HepG2 (cell line): ENCODE data around the gene THUMPD1. TPM values are rescaled to one million over a fixed set of nuclear protein-coding genes. Genes with fewer than 3 reads are reported as not detected.

Source experiments
- ATAC-seq: fragments of 200-7000 bp; cut with Tn5 transposase; 3 replicates; pipeline ENCODE4 v1.9.1; 2020; ENCODE audit warnings: mild to moderate bottlenecking, moderate library complexity
- BruUV-seq: library from RNA; stranded (reverse); fragments of 400-500 nt; replicated peaks from 2 replicates; lab custom pipeline; 2021; lab: Mats Ljungman, UMichigan
- CTCF ChIA-PET: fragments of 300-600 bp; formaldehyde crosslinking; extraction: SDS; loops from one replicate; lab custom pipeline; 2021; ENCODE audit warnings: low total read pairs, inconsistent platforms, low intra/inter-chr PET ratio; lab: Yijun Ruan, JAX
- POLR2A ChIA-PET: fragments of 350-600 bp; sonication (Branson Sonifier 250); formaldehyde crosslinking; loops from one replicate; lab custom pipeline; 2020; ENCODE audit warnings: antibody characterized with exemption, inconsistent platforms; lab: Yijun Ruan, JAX
- DNase-seq: peaks from one replicate; pipeline ENCODE4 v3.0.0-alpha.2; 2015; ENCODE audit warnings: low spot score
- FAIRE-seq: peaks from 3 replicates; lab custom pipeline; 2011; peaks lifted over from hg19 to GRCh38; lab: Jason Lieb, UNC
- H2AFZ ChIP-seq: one replicate; pipeline ENCODE4 v1.6.1; 2011; ENCODE audit warnings: low read length, inconsistent platforms
- H3K27ac ChIP-seq: fragments of 300-600 bp; 3 replicates; pipeline ENCODE4 v1.8.0; 2011; ENCODE audit warnings: mixed run types, mild to moderate bottlenecking, mixed read lengths, low read length, inconsistent platforms; ENCODE audit not compliant: insufficient read depth; ENCODE audit errors: extremely low read length
- H3K27me3 ChIP-seq, 2 experiments: fragments of 200-600 bp in 1 of 2; 2 replicates in 1 of 2; 3 replicates in 1 of 2; pipeline versions ENCODE4 v1.6.0 to v1.8.0; 2011; ENCODE audit warnings: low read length in 2 of 2, mild to moderate bottlenecking in 2 of 2, moderate library complexity in 2 of 2, inconsistent platforms in 1 of 2; ENCODE audit not compliant: insufficient read depth in 2 of 2, control insufficient read depth in 1 of 2
- H3K36me3 ChIP-seq, 2 experiments: fragments of 200-600 bp in 1 of 2; replicated peaks in 1 of 2; 2 replicates in 1 of 2; 3 replicates in 1 of 2; pipeline versions ENCODE4 v1.5.1 to v1.8.0; 2011; ENCODE audit warnings: low read length in 2 of 2, inconsistent platforms in 1 of 2; ENCODE audit not compliant: insufficient read depth in 2 of 2, control insufficient read depth in 1 of 2
- H3K4me1 ChIP-seq: 2 replicates; pipeline ENCODE4 v1.5.1; 2012; ENCODE audit warnings: low read length, inconsistent platforms; ENCODE audit not compliant: insufficient read depth
- H3K4me2 ChIP-seq: 2 replicates; pipeline ENCODE4 v1.6.0; 2011; ENCODE audit warnings: low read depth, low read length, inconsistent platforms
- H3K4me3 ChIP-seq, 3 experiments: fragments of 200-600 bp in 1 of 3; sonication (generic), shearing (Covaris generic) in 1 of 3; replicated peaks in 1 of 3; 2 replicates each; pipeline ENCODE4 v1.5.1; 2011 to 2016; ENCODE audit warnings: low read length in 3 of 3, inconsistent platforms in 2 of 3, low read depth in 2 of 3, mild to moderate bottlenecking in 2 of 3, control low read depth in 1 of 3, mixed read lengths in 1 of 3; ENCODE audit not compliant: insufficient read depth in 1 of 3
- H3K79me2 ChIP-seq: one replicate; pipeline ENCODE4 v1.6.1; 2011; ENCODE audit warnings: low read length, inconsistent platforms; ENCODE audit not compliant: insufficient read depth
- H3K9ac ChIP-seq: 2 replicates; pipeline ENCODE4 v1.6.0; 2011; ENCODE audit warnings: mild to moderate bottlenecking, low read depth, low read length, inconsistent platforms; ENCODE audit not compliant: insufficient read depth
- H3K9me3 ChIP-seq: 2 replicates; pipeline ENCODE4 v1.5.1; 2012; ENCODE audit warnings: mild to moderate bottlenecking, low read length
- H4K20me1 ChIP-seq: 2 replicates; pipeline ENCODE4 v1.6.0; 2011; ENCODE audit warnings: inconsistent platforms, mild to moderate bottlenecking, low read length, moderate library complexity; ENCODE audit not compliant: insufficient read depth
- GATAD1 ChIP-seq: IDR thresholded peaks from 2 replicates; pipeline ENCODE4 v1.6.1; 2016; ENCODE audit warnings: missing genetic modification reagents, missing compliant biosample characterization
- GPBP1L1 ChIP-seq: sonication (generic); formaldehyde crosslinking; IDR thresholded peaks from 2 replicates; pipeline ENCODE4 v1.5.0; 2020; ENCODE audit warnings: mild to moderate bottlenecking, missing genetic modification reagents
- GRHL1 ChIP-seq: sonication (generic); formaldehyde crosslinking; conservative IDR thresholded peaks from 2 replicates; pipeline ENCODE4 v1.8.0; 2022; ENCODE audit warnings: missing genetic modification reagents
- KDM1A ChIP-seq: IDR thresholded peaks from 2 replicates; pipeline ENCODE4 v1.6.1; 2016; ENCODE audit warnings: missing compliant biosample characterization
- MXI1 ChIP-seq: IDR thresholded peaks from 3 replicates; pipeline ENCODE4 v1.6.1; 2012; ENCODE audit warnings: low read depth, low read length, inconsistent platforms, borderline replicate concordance
- NCOA5 ChIP-seq: sonication (generic); formaldehyde crosslinking; IDR thresholded peaks from 2 replicates; pipeline ENCODE4 v1.4.0; 2020; ENCODE audit warnings: missing genetic modification reagents
- RFXANK ChIP-seq: IDR thresholded peaks from 2 replicates; pipeline ENCODE4 v1.6.1; 2016
- RFXAP ChIP-seq: sonication (generic); formaldehyde crosslinking; IDR thresholded peaks from 2 replicates; pipeline ENCODE4 v1.4.0; 2020; ENCODE audit warnings: missing genetic modification reagents, borderline replicate concordance
- SRY ChIP-seq: sonication (generic); formaldehyde crosslinking; IDR thresholded peaks from 2 replicates; pipeline ENCODE4 v1.8.0; 2022; ENCODE audit warnings: mild to moderate bottlenecking, missing genetic modification reagents
- TCF12 ChIP-seq, 2 experiments: fragments of 450-650 bp in 1 of 2; sonication (generic) in 1 of 2; formaldehyde crosslinking in 1 of 2; IDR thresholded peaks; 2 replicates each; pipeline versions ENCODE4 v1.6.1 to v1.8.0; 2017 to 2022; ENCODE audit warnings: antibody characterized with exemption in 1 of 2, mild to moderate bottlenecking in 1 of 2, missing genetic modification reagents in 1 of 2, moderate library complexity in 1 of 2
- YEATS2 ChIP-seq: sonication (generic); formaldehyde crosslinking; IDR thresholded peaks from 2 replicates; pipeline ENCODE4 v1.4.0; 2020; ENCODE audit warnings: missing genetic modification reagents, borderline replicate concordance
- ZFP36L2 ChIP-seq: sonication (generic); formaldehyde crosslinking; IDR thresholded peaks from 2 replicates; pipeline ENCODE4 v1.4.0; 2020; ENCODE audit warnings: missing genetic modification reagents
- ZNF136 ChIP-seq: sonication (generic); formaldehyde crosslinking; IDR thresholded peaks from 2 replicates; pipeline ENCODE4 v1.8.1; 2022; ENCODE audit warnings: low read depth, mild to moderate bottlenecking, moderate library complexity, missing genetic modification reagents
- ZNF207 ChIP-seq: fragments of 450-650 bp; IDR thresholded peaks from 2 replicates; pipeline ENCODE4 v1.6.1; 2016; ENCODE audit warnings: antibody characterized with exemption, borderline replicate concordance
- ZNF761 ChIP-seq: sonication (generic); formaldehyde crosslinking; conservative IDR thresholded peaks from 2 replicates; pipeline ENCODE4 v1.4.0; 2020; ENCODE audit warnings: mild to moderate bottlenecking, missing genetic modification reagents
- ZNF777 ChIP-seq: sonication (generic); formaldehyde crosslinking; IDR thresholded peaks from 2 replicates; pipeline ENCODE4 v1.4.0; 2020; ENCODE audit warnings: missing genetic modification reagents
- WGBS: methylation state at CpG from one replicate; pipeline ENCODE4 v1.1.6; 2017; ENCODE audit warnings: low lambda C conversion rate; 5-methylcytosine and 5-hydroxymethylcytosine counted together
- in situ Hi-C: cut with HindIII; loops from 2 replicates; pipeline ENCODE4 v1.10.0; 2017; ENCODE audit warnings: low pct_unique_long_range_greater_than_20kb; ENCODE audit not compliant: extremely low pct_ligation_motif_present
- intact Hi-C: fragments of 100-400 bp; cut with micrococcal nuclease; formaldehyde crosslinking; loops from one replicate; pipeline ENCODE4 v1.10.0; 2022; ENCODE audit not compliant: unreplicated experiment
- polyA plus RNA-seq, 8 experiments: library from polyadenylated mRNA; depleted of rRNA in 3 of 8; stranded (reverse) in 7 of 8; unstranded in 1 of 8; fragments of >200 nt; fragmentation: Illumina TruSeq in 4 of 8; extraction: Trizol in 4 of 8; gene quantifications; 2 replicates each; pipeline versions ENCODE4 v1.2.1 to v1.2.3, GENCODE V29; 2011 to 2016; ENCODE audit warnings: low read depth in 4 of 8, missing spikeins in 1 of 8, mixed read lengths in 1 of 8; ENCODE audit not compliant: insufficient read depth in 1 of 8
- total RNA-seq, 5 experiments: library from RNA; depleted of rRNA; stranded (reverse); fragments of >200 nt; fragmentation: Illumina TruSeq; extraction: Trizol; gene quantifications; 2 replicates each; pipeline ENCODE4 v1.2.3, GENCODE V29; 2016; ENCODE audit warnings: low read depth in 1 of 5

Gene THUMPD1
- total and polyA plus RNA-seq, 2 of the 13 experiments (the other 11 are each of a cell fraction or from before 2014, with no cell fraction given), result 22.7 to 69.1 TPM

GRCh38 chr16:20784204-20784603 is 42.6 kb upstream of the THUMPD1 start (continued):
- no peak for TF ChIP-seq MXI1
- no peak for TF ChIP-seq RFXAP (CRISPR knock-in tag)
- no peak for TF ChIP-seq YEATS2
- TF ChIP-seq ZNF207, result no peak
- TF ChIP-seq KDM1A (CRISPR knock-in tag), result no peak
- TF ChIP-seq ZNF136, result no peak
- no peak for TF ChIP-seq RFXANK (CRISPR knock-in tag)
- no peak for TF ChIP-seq SRY (CRISPR knock-in tag)
- TF ChIP-seq TCF12 (IDR thresholded peaks at IDR 0.05), result no peak
- no peak for TF ChIP-seq TCF12 (CRISPR knock-in tag; IDR thresholded peaks at IDR 0.05)
- no peak for TF ChIP-seq ZNF761 (CRISPR knock-in tag)
- TF ChIP-seq GPBP1L1 (CRISPR knock-in tag), result no peak
- no peak for TF ChIP-seq NCOA5 (CRISPR knock-in tag)

- POLR2A ChIA-PET, result no interaction called here
- Histone ChIP-seq H4K20me1 (no peaks in the 10 kb centered on the region), H3K4me1 (no peaks in the 10 kb centered on the region)
- TF ChIP-seq GATAD1 (CRISPR knock-in tag) (no peak), ZFP36L2 (CRISPR knock-in tag) (no peak), ZNF777 (CRISPR knock-in tag) (no peak), GRHL1 (CRISPR knock-in tag) (no peak)
- TF ChIP-seq, all 625 proteins: peak for 0
- no peak overlapping the region for H3K4me3 ChIP-seq
- DNase-seq, result no peak
- WGBS, result 85% methylated on average over 2 of the region's 2 CpGs
- no peak overlapping the region for H2AFZ ChIP-seq
- H3K27me3 ChIP-seq, result no peaks in the 10 kb centered on the region
- no peaks in the 10 kb centered on the region for H3K9me3 ChIP-seq
- no peak overlapping the region for H3K27ac ChIP-seq
- FAIRE-seq, result no peak
- BruUV-seq, result no TSS peak
- ATAC-seq, result no peak
- CTCF ChIA-PET, result no interaction called here
- H3K79me2 ChIP-seq, result no peaks in the 10 kb centered on the region
- no peak overlapping the region for H3K4me2 ChIP-seq
- H3K9ac ChIP-seq, result no peak overlapping the region
- intact Hi-C loops, result no loop called here
- peaks cover 12 to 26% of the 10 kb centered on the region in 2 experiments; a peak in 4 of 5 replicates for H3K36me3 ChIP-seq
- in situ Hi-C loops, result no loop called here
These were observed 40.9 kb upstream of the THUMPD1 start for GRCh38 chr16:20782470-20782869.
